ENCODE measurements around the gene PDE3A. TPM values are rescaled to one million over a fixed set of nuclear protein-coding genes. Genes with fewer than 3 reads are reported as not detected.

The PDE3A gene
- total RNA-seq, 1 experiment from 2014 or later = 0.80 TPM

- intact Hi-C loops (cut with micrococcal nuclease; ENCODE audit: unreplicated experiment) = no loop called here
- DNase-seq (ENCODE audit: low spot score) = no peak
- Histone ChIP-seq H3K9me3 (ENCODE audit: low read depth, low read length, poor library complexity, severe bottlenecking) (no peaks in the 10 kb centered on the region), H3K36me3 (ENCODE audit: insufficient read depth, low read length, poor library complexity, severe bottlenecking) (no peaks in the 10 kb centered on the region), H3K4me1 (ENCODE audit: insufficient read depth, low read length, poor library complexity, severe bottlenecking) (peaks cover 7% of the 10 kb centered on the region), H3K27me3 (replicated peaks; ENCODE audit: insufficient read depth, low read depth, low read length, poor library complexity) (peaks cover 13% of the 10 kb centered on the region), H3K4me3 (ENCODE audit: low read depth, low read length, poor library complexity, severe bottlenecking) (no peak overlapping the region), H3K27ac (ENCODE audit: low read depth, low read length, poor library complexity, severe bottlenecking) (no peak overlapping the region)
- ChIA-PET POLR2A (ENCODE audit: low non-redundant PET) (interaction anchor here (0.6 kb wide), 1 partner anchor 886 kb away, joined by 3 read pairs; no protein-coding TSS in a partner anchor), CTCF (no interaction called here)
- TF ChIP-seq EZH2 (IDR thresholded peaks at IDR 0.05; ENCODE audit: borderline replicate concordance, low read depth, low read length, poor library complexity, severe bottlenecking) (no peak), CTCF (conservative IDR thresholded peaks at IDR 0.05; ENCODE audit: low read depth, low read length) (no peak)
- no TSS peak for BruUV-seq (replicated peaks)
Measured at GRCh38 chr12:20445687-20446086, 77.3 kb downstream of the PDE3A start.

GRCh38 chr12:20446836-20447235, 78.5 kb downstream of the PDE3A start:
- ChIA-PET CTCF (no interaction called here), POLR2A (ENCODE audit: low non-redundant PET) (no interaction called here)
- H3K36me3 ChIP-seq (ENCODE audit: insufficient read depth, low read length, poor library complexity, severe bottlenecking) = no peaks in the 10 kb centered on the region
- no TSS peak for BruUV-seq (replicated peaks)
- intact Hi-C loops (cut with micrococcal nuclease; ENCODE audit: unreplicated experiment) = no loop called here
- no peak for TF ChIP-seq CTCF (conservative IDR thresholded peaks at IDR 0.05; ENCODE audit: low read depth, low read length)
- no peak for TF ChIP-seq EZH2 (IDR thresholded peaks at IDR 0.05; ENCODE audit: borderline replicate concordance, low read depth, low read length, poor library complexity, severe bottlenecking)
- no peak for DNase-seq (ENCODE audit: low spot score)
- no peak overlapping the region for H3K27ac ChIP-seq (ENCODE audit: low read depth, low read length, poor library complexity, severe bottlenecking)
- H3K4me1 ChIP-seq (ENCODE audit: insufficient read depth, low read length, poor library complexity, severe bottlenecking) = peaks cover 7% of the 10 kb centered on the region
- H3K9me3 ChIP-seq (ENCODE audit: low read depth, low read length, poor library complexity, severe bottlenecking) = no peaks in the 10 kb centered on the region
- H3K27me3 ChIP-seq (replicated peaks; ENCODE audit: insufficient read depth, low read depth, low read length, poor library complexity) = peaks cover 13% of the 10 kb centered on the region
- no peak overlapping the region for H3K4me3 ChIP-seq (ENCODE audit: low read depth, low read length, poor library complexity, severe bottlenecking)

GRCh38 chr12:20448781-20449180, 80.4 kb downstream of the PDE3A start:
- intact Hi-C loops (cut with micrococcal nuclease; ENCODE audit: unreplicated experiment) = no loop called here
- no peak overlapping the region for H3K27ac ChIP-seq (ENCODE audit: low read depth, low read length, poor library complexity, severe bottlenecking)
- peak; percentile 56 for DNase-seq (ENCODE audit: low spot score)
- TF ChIP-seq EZH2 (IDR thresholded peaks at IDR 0.05; ENCODE audit: borderline replicate concordance, low read depth, low read length, poor library complexity, severe bottlenecking) (no peak), CTCF (conservative IDR thresholded peaks at IDR 0.05; ENCODE audit: low read depth, low read length) (no peak)
- H3K4me3 ChIP-seq (ENCODE audit: low read depth, low read length, poor library complexity, severe bottlenecking) = no peak overlapping the region
- POLR2A ChIA-PET (ENCODE audit: low non-redundant PET) = no interaction called here
- H3K36me3 ChIP-seq (ENCODE audit: insufficient read depth, low read length, poor library complexity, severe bottlenecking) = no peaks in the 10 kb centered on the region
- no TSS peak for BruUV-seq (replicated peaks)
- CTCF ChIA-PET = no interaction called here
- peaks cover 13% of the 10 kb centered on the region for H3K27me3 ChIP-seq (replicated peaks; ENCODE audit: insufficient read depth, low read depth, low read length, poor library complexity)
- peaks cover 7% of the 10 kb centered on the region for H3K4me1 ChIP-seq (ENCODE audit: insufficient read depth, low read length, poor library complexity, severe bottlenecking)
- H3K9me3 ChIP-seq (ENCODE audit: low read depth, low read length, poor library complexity, severe bottlenecking) = no peaks in the 10 kb centered on the region
